Effector memory CD8-positive, alpha-beta T cell (primary cell): Measurements from ENCODE around the gene MRPL27.

ENCODE experiments used
- ATAC-seq: fragments of 150-1000 bp; cut with Tn5 transposase; replicated peaks from 2 replicates; pipeline ENCODE4 v1.10.0; 2021; ENCODE audit warnings: mild to moderate bottlenecking, moderate library complexity
- DNase-seq, 3 experiments: peaks; one replicate each; pipeline ENCODE4 v3.0.0; 2021
- H3K27ac Mint-ChIP-seq, 2 donors: one replicate each; pipeline ENCODE4 v1.8.0; 2022; ENCODE audit warnings: mild to moderate bottlenecking in 2 of 2, mixed read lengths in 2 of 2, moderate library complexity in 2 of 2
- H3K27me3 Mint-ChIP-seq, 2 donors: one replicate each; pipeline ENCODE4 v1.8.0; 2022; ENCODE audit warnings: mixed read lengths in 2 of 2
- H3K36me3 Mint-ChIP-seq: one replicate; pipeline ENCODE4 v1.8.0; 2022; ENCODE audit warnings: mild to moderate bottlenecking, moderate library complexity, mixed read lengths; ENCODE audit not compliant: insufficient read depth
- H3K4me1 Mint-ChIP-seq, 2 donors: one replicate each; pipeline ENCODE4 v1.8.0; 2022; ENCODE audit warnings: low read depth in 2 of 2, mixed read lengths in 2 of 2
- H3K4me3 Mint-ChIP-seq, 2 donors: one replicate each; pipeline ENCODE4 v1.8.0; 2022; ENCODE audit warnings: mild to moderate bottlenecking in 2 of 2, mixed read lengths in 2 of 2, moderate library complexity in 2 of 2
- H3K9me3 Mint-ChIP-seq, 2 donors: one replicate each; pipeline ENCODE4 v1.8.0; 2022; ENCODE audit warnings: mixed read lengths in 2 of 2

MRPL27 gene

GRCh38 chr17:50362661-50363060 lies 10.3 kb downstream of the MRPL27 start:
- H3K36me3 Mint-ChIP-seq: peaks cover 8% of the 10 kb centered on the region
- H3K27ac Mint-ChIP-seq: peak overlapping the region in 1 of 2 donors; percentile 59
- no peak for ATAC-seq
- H3K27me3 Mint-ChIP-seq: no peaks in the 10 kb centered on the region
- H3K9me3 Mint-ChIP-seq: no peaks in the 10 kb centered on the region
- H3K4me3 Mint-ChIP-seq: no peak overlapping the region
- no peak for DNase-seq
- H3K4me1 Mint-ChIP-seq: peaks cover 9 to 13% of the 10 kb centered on the region in 2 donors

DNA sequence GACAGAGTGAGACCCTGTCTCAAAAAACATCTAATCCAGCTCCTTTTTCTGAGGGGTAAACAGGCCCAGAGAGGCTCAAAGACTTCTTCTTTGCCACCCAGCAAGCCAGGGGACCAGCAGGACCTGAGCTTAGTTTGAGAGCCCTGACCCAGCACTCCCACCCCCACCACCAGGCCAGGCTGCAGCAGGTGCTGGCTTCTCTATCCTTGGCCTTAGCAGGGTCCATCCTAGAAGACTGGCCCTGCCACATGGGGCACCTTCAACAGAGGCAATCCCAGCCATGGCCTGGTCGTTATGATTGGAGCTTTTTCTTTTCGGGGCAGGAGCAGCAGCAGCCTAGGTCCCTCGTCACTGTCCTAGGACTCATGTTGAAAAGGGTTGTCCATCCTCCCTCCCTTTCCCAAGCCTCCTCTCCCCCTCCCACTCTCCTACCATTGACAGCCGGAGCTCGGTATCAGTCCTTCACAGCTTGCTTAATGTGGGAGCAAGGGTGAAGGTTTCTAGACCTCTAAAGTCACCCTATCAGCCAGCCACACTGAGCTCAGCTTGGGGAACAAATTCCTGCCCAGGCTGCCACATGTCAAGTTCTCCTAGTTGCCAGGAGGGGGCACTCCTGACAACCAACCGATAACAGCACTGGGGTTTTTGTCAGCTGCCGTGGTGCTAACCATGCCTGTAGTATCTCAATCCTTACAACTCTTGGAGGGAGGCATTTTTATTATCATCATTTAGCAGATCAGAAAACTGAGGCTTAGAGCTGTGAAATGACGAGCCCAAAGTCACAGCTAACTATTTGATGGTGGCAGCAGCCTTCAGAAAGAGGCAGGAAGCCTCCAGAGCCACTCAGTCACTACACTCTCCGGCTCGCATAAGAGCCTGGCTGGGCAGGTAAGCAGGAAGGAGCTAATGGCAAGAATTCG lies 11.2 kb downstream of the MRPL27 start:
- Mint-ChIP-seq H3K4me1 (peaks cover 9 to 12% of the 10 kb centered on the region in 2 donors), H3K9me3 (no peaks in the 10 kb centered on the region), H3K36me3 (peaks cover 13% of the 10 kb centered on the region), H3K4me3 (peak overlapping the region in 1 of 2 donors; percentile 15), H3K27me3 (no peaks in the 10 kb centered on the region), H3K27ac (peak overlapping the region; percentile 59 to 81)
- ATAC-seq (peak; percentile 95), DNase-seq (peak; percentile 42 to 45 (median 44))

DNA sequence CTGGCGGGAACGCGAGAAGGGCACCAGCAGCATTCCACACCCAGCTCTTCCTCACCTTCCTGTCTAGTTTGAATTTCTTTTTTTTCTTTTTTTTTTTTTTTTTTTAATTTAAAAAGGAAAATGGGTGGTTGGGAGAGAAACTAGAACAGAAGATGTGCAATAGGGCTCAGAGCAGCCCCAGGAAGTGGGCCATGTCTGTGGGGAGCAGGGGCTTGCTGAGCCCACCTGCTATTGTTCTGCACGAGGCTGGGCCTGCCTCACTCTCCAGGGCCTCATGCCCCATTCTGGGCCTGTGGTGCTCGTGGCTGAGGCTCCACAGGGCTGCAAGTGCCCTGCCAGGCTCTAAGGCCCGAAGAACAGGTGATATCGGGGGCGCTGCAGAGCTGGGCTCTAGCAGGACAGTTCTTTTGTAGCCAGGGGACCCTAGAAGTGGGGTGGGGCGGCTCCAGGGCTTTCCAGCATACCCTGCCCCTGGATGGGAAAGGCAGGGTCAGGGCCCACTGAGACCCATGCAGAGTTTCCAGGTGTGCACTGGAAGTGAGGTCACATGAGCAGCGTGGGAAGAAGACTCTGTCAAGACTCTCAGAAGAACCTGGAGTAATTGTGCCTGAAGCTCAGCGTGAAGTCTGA lies 12.4 kb downstream of the MRPL27 start:
- ATAC-seq (no peak), DNase-seq (no peak)
- H3K36me3 Mint-ChIP-seq: peaks cover 17% of the 10 kb centered on the region
- peaks cover 9 to 12% of the 10 kb centered on the region in 2 donors for H3K4me1 Mint-ChIP-seq
- H3K27me3 Mint-ChIP-seq: no peaks in the 10 kb centered on the region
- no peak overlapping the region for H3K4me3 Mint-ChIP-seq
- no peaks in the 10 kb centered on the region for H3K9me3 Mint-ChIP-seq
- peak overlapping the region in 1 of 2 donors; percentile 81 for H3K27ac Mint-ChIP-seq

GRCh38 chr17:50359998-50360461 lies 13.0 kb downstream of the MRPL27 start:
- H3K4me3 Mint-ChIP-seq: no peak overlapping the region
- peaks cover 9 to 12% of the 10 kb centered on the region in 2 donors for H3K4me1 Mint-ChIP-seq
- H3K36me3 Mint-ChIP-seq: peaks cover 17% of the 10 kb centered on the region
- no peaks in the 10 kb centered on the region for H3K27me3 Mint-ChIP-seq
- ATAC-seq (no peak), DNase-seq (no peak)
- peak overlapping the region in 1 of 2 donors; percentile 81 for H3K27ac Mint-ChIP-seq
- no peaks in the 10 kb centered on the region for H3K9me3 Mint-ChIP-seq

DNA sequence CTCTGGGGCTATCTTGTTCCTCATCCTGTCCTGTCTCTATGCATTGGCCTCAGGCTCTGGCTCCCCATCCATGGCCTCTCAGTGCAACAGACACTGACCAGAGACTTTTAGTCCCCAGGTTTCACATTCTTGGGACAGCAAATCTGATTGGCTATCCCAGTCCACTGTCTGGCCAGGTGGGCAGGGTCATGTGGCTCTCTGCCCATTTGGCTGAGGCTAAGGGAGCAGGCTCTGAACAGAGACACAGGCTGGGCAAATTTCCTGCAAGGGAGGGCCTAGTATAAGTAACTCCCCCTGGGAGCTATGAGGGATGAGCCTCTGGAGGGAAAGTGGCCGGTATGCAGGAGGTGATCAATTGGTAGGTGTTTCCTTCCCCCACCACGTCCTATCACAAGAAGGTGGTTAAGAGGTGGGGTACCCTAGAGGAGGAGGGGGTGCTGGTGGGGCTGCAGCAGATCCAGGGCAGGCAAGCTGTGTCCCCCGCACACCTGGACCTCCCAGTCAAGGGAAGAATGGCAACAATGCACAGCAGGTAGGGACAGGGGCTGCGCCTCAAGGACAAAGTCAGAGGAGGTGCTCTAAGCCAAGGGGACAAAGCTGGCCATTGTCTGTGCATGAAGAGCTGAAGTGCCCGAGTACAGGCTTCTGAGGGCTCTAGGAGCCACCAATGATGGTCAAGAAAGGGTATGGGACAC lies 13.8 kb downstream of the MRPL27 start:
- Mint-ChIP-seq H3K4me3 (no peak overlapping the region), H3K27me3 (no peaks in the 10 kb centered on the region), H3K9me3 (no peaks in the 10 kb centered on the region), H3K36me3 (peaks cover 17% of the 10 kb centered on the region), H3K27ac (peak overlapping the region in 1 of 2 donors; percentile 62), H3K4me1 (peaks cover 9 to 12% of the 10 kb centered on the region in 2 donors)
- DNase-seq (no peak), ATAC-seq (no peak)

- DNase-seq: no peak
- Mint-ChIP-seq H3K36me3 (peaks cover 17% of the 10 kb centered on the region), H3K4me1 (peaks cover 11 to 14% of the 10 kb centered on the region in 2 donors), H3K9me3 (no peaks in the 10 kb centered on the region), H3K4me3 (no peak overlapping the region), H3K27me3 (no peaks in the 10 kb centered on the region), H3K27ac (peak overlapping the region in 1 of 2 donors; percentile 35)
- no peak for ATAC-seq
These were observed 14.8 kb downstream of the MRPL27 start for GRCh38 chr17:50358177-50358576.

DNA sequence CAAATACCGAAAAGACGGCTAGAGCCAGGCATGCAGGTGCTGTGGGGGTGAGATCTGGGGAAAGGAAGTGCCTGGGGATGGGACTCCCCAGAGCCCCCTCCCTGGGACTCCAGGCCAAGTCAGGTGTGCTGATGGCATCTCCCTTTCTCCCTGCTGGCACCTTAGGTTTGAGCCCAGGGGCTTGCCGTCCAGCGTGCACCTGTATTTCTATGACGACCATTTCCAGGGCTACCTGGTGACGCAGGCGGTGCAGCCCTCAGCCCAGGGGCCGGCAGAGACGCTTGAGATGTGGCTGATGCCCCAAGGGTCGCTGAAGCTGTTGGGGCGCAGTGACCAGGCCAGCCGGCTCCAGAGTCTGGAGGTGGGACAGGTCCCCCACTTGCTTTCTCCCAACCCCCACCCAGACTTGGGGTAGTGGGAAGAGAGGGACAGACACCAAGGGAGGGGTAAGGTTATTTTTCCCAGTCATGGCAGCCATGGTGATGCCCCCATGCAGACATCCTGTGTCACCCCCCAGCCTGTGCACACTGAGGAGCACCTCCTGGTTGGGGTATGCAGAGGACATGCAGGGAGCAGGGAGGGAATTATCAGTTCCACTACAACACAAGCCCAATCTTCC lies 16.0 kb downstream of the MRPL27 start:
- peaks cover 17% of the 10 kb centered on the region for H3K36me3 Mint-ChIP-seq

DNA sequence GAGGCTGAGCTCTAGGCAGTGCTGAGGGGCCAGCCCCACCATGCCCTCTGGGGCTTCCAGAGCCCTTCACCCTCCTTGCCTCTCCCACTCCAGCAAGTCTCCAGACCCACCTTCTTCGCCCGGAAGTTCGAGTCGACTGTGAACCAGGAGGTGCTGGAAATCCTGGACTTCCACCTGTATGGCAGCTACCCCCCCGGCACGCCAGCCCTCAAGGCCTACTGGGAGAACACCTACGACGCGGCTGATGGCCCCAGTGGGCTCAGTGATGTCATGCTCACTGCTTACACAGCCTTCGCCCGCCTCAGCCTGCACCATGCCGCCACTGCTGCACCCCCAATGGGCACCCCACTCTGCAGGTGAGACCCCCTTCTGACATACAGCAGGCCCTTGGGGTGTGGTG lies 16.6 kb downstream of the MRPL27 start:
- H3K9me3 Mint-ChIP-seq: no peaks in the 10 kb centered on the region
- DNase-seq: no peak

More for the DNA sequence above, 16.0 kb downstream of the MRPL27 start:
- Mint-ChIP-seq H3K27ac (peak overlapping the region in 1 of 2 donors; percentile 46), H3K9me3 (no peaks in the 10 kb centered on the region), H3K27me3 (no peaks in the 10 kb centered on the region), H3K4me3 (no peak overlapping the region), H3K4me1 (peaks cover 8 to 16% of the 10 kb centered on the region in 2 donors)
- DNase-seq (no peak), ATAC-seq (no peak)

GRCh38 chr17:50355701-50356341 lies 17.2 kb downstream of the MRPL27 start:
- Mint-ChIP-seq H3K27me3 (no peaks in the 10 kb centered on the region), H3K4me1 (peaks cover 8 to 20% of the 10 kb centered on the region in 2 donors), H3K27ac (no peak overlapping the region), H3K9me3 (no peaks in the 10 kb centered on the region), H3K4me3 (no peak overlapping the region), H3K36me3 (peaks cover 17% of the 10 kb centered on the region)
- no peak for ATAC-seq
- DNase-seq: no peak

More for the DNA sequence above, 16.6 kb downstream of the MRPL27 start:
- Mint-ChIP-seq H3K4me3 (no peak overlapping the region), H3K27me3 (no peaks in the 10 kb centered on the region), H3K27ac (peak overlapping the region in 1 of 2 donors; percentile 46), H3K36me3 (peaks cover 17% of the 10 kb centered on the region), H3K4me1 (peaks cover 5 to 18% of the 10 kb centered on the region in 2 donors)
- ATAC-seq: no peak

DNA sequence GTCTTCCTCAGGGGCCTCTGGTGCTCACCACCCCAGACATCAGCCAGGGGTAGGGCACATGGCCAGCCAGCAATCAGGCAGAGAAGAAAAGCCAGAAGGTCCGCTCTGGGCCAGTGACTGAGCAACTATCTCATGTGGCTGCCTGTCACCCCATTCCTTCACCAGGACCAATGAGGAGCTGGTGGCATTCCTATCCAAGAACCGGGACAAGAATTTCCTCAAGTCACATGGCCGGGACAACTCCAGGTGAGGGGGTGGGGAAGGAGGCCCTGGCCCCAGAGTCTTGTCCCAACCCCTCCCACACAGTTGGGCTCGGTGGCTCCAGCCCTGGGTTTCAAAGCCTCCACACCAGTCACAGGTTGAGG lies 17.7 kb downstream of the MRPL27 start:
- ATAC-seq: no peak
- Mint-ChIP-seq H3K36me3 (peaks cover 17% of the 10 kb centered on the region), H3K27ac (no peak overlapping the region), H3K9me3 (no peaks in the 10 kb centered on the region), H3K4me3 (no peak overlapping the region), H3K27me3 (no peaks in the 10 kb centered on the region), H3K4me1 (peaks cover 13 to 22% of the 10 kb centered on the region in 2 donors)
- DNase-seq: no peak

GRCh38 chr17:50354776-50355175 lies 18.2 kb downstream of the MRPL27 start:
- no peak for DNase-seq
- no peak for ATAC-seq
- peaks cover 17% of the 10 kb centered on the region for H3K36me3 Mint-ChIP-seq
- H3K4me1 Mint-ChIP-seq: peaks cover 13 to 22% of the 10 kb centered on the region in 2 donors
- no peak overlapping the region for H3K27ac Mint-ChIP-seq
- H3K9me3 Mint-ChIP-seq: no peaks in the 10 kb centered on the region
- H3K27me3 Mint-ChIP-seq: no peaks in the 10 kb centered on the region
- H3K4me3 Mint-ChIP-seq: no peak overlapping the region

- ATAC-seq (no peak), DNase-seq (no peak)
- no peak overlapping the region for H3K27ac Mint-ChIP-seq
- no peaks in the 10 kb centered on the region for H3K9me3 Mint-ChIP-seq
- H3K4me3 Mint-ChIP-seq: no peak overlapping the region
- no peaks in the 10 kb centered on the region for H3K27me3 Mint-ChIP-seq
- H3K36me3 Mint-ChIP-seq: peaks cover 15% of the 10 kb centered on the region
- H3K4me1 Mint-ChIP-seq: peaks cover 15 to 23% of the 10 kb centered on the region in 2 donors
These were observed 18.8 kb downstream of the MRPL27 start for GRCh38 chr17:50354198-50354597.
